T-helper 2 cell treated with Interferon-gamma antibody and Interleukin-4, amounts not matched to agents 100 ng/mL and 5 ng/mL, for 36 hours (primary cell): ENCODE measurements around the gene ANXA2. TPM values are rescaled to one million over a fixed set of nuclear protein-coding genes. Genes with fewer than 3 reads are reported as not detected.
"Not testable (repeated sequence)": the region's sequence is repeated elsewhere in the genome, so short reads cannot be mapped to it uniquely, and the experiment has no call there.

Experiments used
- intact Hi-C: fragments of 100-400 bp; cut with micrococcal nuclease; formaldehyde crosslinking; loops from one replicate; pipeline ENCODE4 v1.15.1; 2023
- total RNA-seq: library from RNA; stranded (reverse); gene quantifications from 2 replicates; pipeline ENCODE4 v1.2.3, GENCODE V29; 2022

ANXA2 gene
- total RNA-seq, 1 donor from 2014 or later: 510 TPM

DNA sequence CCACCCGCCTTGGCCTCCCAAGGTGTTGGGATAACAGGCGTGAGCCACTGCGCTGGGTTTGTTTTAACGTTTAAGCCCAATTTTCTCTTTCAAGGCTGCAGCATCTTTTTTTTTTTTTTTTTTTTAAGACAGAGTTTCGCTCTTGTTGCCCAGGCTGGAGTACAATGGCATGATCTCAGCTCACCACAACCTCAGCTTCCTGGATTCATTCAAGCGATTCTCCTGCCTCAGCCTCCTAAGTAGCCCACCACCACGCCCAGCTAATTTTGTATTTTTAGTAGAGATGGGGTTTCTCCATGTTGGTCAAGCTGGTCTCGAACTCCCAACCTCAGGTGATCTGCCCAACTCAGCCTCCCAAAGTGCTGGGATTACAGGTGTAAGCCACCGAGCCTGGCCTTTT is 12.6 kb upstream of the ANXA2 start:
- intact Hi-C loops: not testable (repeated sequence)

DNA sequence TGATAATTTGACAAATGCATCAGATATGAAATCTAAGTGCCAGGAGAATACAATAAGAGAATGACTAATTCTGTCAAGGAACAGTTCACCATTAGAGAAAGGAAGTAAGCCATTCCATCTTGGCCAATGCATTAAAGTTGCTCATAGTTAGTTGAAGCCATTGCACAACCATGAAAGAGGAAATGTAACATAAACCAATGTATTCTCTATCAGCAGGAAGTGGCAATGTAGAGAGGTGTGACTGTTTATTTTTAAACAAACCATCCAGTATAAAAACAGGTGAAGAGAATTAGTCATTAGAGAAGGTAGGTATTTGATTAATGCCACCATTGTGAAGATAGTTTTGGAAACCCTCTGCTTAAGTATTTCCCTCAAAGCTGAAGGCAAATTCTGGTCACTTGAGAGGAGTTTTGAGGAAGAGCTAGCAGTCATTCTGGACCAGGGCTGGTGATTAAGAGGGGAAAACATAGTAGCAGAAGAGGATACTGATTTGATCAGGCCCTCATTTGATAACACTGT is 10.7 kb upstream of the ANXA2 start:
- intact Hi-C loops: loop anchor here (1.0 kb wide), 2 partner anchors 9 to 19 kb away; no protein-coding TSS in a partner anchor

DNA sequence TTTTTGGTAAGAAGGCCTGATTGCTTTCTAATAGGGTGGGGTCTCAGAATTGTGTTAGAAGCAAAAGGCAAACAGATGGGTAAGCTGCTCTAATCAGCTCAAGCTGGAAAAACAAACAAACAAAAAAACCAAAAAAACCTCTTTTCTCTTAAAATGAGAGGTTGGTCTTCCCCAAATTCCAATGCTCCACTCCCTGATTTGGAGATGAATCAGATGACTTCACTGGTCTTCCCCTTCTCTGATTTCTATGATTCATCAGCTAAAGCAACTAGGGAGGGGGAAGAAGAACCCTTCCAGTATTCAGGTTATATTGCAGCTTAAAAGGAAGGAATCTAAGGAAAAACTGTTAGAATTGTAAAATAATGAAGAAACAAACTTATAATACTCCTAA is 9.6 kb upstream of the ANXA2 start:
- intact Hi-C loops: no loop called here

DNA sequence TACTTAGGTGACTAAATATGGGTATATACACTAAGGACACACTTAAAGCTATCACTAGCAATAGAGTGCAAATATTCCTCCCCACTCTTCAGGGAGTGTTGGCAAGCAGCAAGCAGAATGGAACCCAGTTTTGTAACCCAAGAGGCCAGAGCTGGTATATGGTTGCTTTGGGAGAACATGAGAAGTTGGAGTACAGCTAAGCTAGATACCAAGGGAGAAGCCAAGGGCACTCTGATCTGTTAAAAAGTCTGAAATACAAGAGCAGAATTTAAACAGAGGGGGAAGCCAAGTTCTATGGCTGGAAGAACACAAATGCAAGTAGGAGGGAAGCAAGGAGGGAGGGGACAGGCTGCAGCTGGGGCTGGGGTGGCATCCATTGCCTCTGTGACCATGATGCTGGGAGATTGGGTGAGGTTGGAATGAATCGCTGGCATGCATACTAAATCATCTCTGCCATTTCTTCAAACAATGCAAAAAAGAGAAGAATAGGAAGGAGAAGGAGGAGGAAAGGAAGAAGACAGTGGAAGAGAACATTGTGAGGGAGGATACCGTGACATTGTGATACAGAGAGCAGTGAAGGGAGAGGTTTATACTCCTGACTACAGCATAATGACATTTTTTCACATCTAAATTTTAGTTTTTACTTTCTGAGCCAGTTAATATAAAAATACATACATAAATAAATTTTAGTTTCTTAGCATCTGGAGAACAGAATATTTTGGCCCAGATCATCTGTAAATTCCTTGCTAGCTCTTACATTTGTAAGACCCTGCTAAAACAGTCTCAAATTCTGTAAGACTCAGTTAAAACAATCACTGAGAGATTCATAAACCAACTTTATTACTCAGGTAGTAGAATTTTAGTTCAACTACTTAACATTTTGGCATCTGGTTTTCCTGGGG is 9.0 kb upstream of the ANXA2 start:
- intact Hi-C loops: no loop called here

DNA sequence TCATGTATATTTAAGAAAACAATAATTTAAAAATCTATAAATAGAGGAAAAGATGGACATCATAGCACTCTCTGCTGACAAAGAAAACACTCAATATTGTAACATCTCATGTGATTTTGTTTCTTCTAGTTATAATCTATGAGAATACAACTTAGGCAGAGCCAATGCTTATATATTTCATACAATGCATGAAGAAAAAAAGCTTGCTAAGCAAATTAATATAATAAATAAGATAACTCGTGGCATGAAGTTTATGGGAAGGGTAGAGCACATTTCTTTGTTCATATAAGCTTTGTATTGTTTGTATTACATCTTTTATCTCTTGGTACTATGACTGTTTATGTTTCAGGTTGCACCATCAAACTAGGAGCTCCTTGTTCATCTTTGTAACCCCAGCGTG is 7.6 kb upstream of the ANXA2 start:
- intact Hi-C loops: no loop called here

DNA sequence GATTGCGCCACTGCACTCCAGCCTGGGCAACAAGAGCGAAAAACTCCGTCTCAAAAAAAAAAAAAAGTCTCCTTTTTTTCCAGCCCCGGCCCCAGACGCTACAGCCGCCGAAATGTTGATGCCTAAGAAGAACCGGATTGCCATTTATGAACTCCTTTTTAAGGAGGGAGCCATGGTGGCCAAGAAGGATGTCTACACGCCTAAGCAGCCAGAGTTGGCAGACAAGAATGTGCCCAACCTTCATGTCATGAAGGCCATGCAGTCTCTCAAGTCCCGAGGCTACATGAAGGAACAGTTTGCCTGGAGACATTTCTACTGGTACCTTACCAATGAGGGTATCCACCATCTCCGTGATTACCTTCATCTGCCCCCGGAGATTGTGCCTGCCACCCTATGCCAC is 6.6 kb upstream of the ANXA2 start:
- intact Hi-C loops: not testable (repeated sequence)

DNA sequence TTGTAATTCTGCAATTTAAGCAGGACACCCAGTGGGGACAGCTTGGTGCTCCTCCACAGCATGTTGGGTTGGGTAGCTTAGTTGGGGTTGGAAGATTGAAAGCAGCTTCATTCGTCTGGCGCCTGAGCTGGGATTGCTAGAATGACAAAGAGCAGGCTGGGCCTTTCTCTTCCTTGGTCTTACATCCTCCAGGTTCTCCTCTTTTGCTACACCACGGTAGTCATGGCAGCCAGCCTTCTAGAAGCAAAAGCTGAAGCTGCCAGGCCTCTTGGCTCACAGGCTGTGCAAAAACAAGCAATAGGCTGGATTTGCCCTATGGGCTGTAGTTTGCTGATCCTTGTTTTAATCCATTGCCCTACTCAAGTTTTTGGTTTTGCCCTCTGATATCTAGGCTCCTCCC is 3.2 kb upstream of the ANXA2 start:
- intact Hi-C loops: no loop called here

DNA sequence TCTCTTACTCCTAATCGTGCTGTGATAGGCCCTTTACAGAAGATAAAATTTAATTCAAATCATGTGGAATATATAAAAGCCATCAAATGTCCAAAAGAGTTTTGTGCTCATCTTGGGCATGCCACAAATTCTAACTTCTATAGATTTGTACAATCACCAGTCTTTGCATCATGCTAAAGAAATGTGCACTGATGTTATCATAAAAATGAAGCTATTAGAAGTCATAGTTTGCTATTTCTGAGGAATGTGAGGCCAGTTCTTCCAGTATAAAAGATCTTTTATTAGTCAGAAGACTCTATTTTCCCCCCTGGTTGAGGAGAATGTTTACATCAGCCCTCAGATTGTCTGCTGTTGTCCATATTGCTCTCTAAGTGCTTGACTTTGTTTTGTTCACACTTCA is 2.1 kb upstream of the ANXA2 start:
- intact Hi-C loops: loop anchor here (1.0 to 10.0 kb wide), 5 partner anchors 8 to 713 kb away; partner anchors contain the start of genes BNIP2 and FOXB1

DNA sequence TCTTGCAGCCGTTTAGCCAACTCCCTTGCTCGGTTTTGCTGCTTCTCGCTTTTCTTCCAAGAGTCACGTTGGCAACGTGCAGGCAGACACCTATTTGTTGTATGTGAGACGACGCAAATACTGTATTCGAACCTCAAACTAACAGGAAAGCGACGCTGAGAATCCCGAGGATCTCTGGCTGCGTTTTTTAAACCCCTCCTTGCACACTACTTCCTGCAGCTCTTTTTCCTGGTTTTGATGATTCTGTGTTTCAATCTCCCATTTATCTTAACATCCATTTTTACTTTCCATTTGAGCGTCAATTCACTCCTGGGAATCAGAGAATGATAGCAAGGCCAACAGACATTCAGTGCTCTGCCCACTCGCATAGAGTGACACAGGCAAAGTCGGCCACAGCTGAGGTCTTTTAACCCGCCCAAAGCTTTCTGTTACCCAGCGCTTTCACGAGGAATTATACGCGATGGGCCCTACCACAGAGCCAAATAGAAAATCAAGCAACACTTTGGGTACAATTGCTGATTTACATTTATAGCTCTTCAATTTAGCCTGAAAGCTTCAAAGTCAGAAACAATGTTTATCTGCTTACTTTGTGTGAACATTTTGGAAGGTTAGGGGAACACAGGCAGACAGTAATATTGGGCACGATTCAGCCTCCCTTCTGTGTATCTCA is 1.6 kb upstream of the ANXA2 start:
- intact Hi-C loops: loop anchor here (1.0 to 10.0 kb wide), 5 partner anchors 9 to 712 kb away; partner anchors contain the start of genes BNIP2 and FOXB1

DNA sequence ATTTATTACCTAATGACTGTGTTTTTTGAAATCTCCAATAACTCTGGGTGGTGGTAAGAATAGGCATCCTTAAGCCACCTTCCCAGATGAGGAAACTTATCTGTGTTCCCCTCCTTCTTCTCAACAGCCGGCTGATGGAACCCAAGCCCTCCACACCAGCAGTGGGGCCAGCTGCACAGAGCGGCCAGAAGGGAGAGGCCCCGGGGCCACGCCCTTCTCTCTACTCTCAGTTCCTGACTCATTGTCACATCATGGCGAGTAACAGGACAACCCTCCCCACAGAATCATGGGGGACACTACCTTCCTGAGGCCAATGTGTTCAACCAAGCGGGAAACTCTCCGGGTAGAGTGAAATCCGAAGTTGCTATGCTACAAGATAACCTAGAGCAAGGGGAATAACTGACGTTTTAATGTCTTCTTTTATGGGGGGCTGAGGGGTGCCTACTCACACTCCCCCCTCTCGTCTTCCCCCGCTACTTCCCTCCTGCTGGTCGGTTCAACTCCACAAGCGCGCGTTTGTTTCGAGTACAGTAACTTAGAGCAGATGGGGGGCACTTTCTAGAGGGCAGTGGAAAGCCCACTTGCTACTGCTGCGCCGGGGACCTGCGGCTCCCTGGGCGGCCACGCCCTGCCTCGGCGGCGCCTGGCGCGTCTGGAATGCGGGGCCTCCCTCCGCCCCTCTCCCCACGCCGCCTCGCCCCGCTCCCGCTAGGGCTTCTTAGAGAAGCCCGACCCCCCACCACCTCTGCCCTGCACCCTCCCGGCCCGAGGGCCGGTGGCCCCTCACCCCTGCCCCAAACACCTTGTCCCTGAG is 621 bp downstream of the ANXA2 start:
- intact Hi-C loops: loop anchor here (5.0 to 10.0 kb wide), 3 partner anchors 185 to 710 kb away; partner anchors contain the start of genes BNIP2 and FOXB1

DNA sequence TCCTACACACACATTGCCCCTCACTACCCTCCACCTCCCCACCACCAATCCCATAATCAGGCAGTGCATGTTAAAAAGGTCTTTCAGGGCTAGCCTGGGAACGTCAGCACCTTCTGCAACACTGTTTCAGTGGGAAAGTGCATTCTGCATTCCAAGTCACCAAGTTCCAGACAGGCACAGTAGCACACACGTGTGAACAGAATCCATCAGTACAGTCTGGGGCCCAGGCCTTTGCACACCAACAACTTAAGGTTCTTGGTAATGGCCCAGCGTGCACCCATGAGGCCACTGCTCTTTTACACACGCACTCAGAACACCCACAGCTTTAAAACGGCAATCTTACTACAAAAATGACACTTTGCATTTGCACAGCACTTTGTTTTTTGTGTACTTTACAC is 1.2 kb downstream of the ANXA2 start:
- intact Hi-C loops: loop anchor here (5.0 to 10.0 kb wide), 3 partner anchors 186 to 709 kb away; partner anchors contain the start of genes BNIP2 and FOXB1

DNA sequence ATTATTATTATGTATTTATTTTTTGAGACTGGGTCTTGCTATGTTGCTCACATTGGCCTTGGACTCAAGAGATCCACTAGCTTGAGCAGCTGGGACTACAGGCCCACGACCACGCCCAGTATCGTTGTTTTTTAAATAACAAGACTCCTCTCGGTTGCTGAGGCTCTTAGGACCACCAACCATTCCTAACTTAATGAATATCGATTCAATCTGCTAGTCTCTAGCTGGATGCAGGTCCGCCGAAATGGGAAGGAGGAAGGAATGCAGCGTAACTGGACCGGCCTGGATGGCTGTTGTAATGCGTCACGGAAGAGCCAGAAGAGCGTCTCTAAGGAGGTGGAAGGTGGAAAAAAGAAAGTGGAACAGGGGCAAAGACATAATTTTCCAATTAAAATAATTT is 1.7 kb downstream of the ANXA2 start:
- intact Hi-C loops: loop anchor here (5.0 to 10.0 kb wide), 3 partner anchors 186 to 709 kb away; partner anchors contain the start of genes BNIP2 and FOXB1

DNA sequence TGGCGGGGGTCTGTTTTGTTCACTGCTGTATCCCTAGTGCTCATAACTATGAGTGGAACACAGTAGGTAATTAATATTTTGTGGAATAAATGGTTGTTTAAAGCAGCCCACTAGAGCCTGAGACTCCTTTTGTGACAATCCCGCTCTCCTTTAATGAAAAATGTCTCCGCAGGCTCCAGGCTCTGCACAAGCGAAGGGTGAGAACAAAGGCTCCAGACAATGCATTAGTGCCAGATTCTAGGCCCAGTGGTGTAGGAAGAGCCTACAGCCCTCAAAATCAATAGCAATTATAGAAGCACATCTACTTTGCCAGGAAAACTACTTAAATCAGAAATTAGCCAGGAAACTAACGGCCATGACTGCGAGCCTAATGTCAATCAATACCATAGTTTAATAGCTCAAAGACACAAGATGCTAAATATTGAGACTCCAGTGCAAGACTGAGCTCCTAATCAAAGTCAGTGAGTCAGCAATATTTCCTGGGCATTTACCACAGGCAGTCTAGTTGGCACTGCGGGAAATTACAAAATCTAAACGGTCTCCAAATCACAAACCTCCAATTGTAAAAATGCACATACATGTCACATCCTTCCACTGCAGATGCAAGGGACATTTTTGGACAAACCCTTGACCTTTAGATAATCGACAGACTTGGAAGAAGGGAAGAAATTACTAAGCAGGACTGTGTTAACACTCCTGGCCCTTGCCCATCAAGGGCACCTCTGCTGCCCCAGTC is 2.3 kb downstream of the ANXA2 start:
- intact Hi-C loops: loop anchor here (5.0 to 10.0 kb wide), 3 partner anchors 187 to 708 kb away; partner anchors contain the start of genes BNIP2 and FOXB1

DNA sequence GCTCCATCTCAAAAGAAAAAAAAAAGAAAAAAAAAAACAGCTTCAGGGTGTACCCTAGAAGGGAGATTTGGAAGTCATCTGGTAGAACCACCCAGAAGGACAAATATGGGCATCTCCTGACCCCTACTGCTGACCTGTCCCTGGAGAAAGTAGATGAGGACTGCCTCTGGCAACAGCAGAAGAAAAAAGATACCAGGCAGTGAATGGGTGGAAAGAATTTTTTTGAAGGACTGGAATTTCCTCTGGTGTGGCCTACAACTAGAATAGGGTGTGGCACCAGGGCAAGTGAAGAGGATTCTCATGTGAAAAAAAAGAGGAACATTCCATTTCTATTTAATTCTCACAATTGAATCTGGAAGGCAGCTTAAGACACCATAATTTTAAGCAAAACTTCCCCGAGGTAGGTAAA is 3.1 kb downstream of the ANXA2 start:
- intact Hi-C loops: loop anchor here (5.0 to 10.0 kb wide), 3 partner anchors 188 to 707 kb away; partner anchors contain the start of genes BNIP2 and FOXB1

DNA sequence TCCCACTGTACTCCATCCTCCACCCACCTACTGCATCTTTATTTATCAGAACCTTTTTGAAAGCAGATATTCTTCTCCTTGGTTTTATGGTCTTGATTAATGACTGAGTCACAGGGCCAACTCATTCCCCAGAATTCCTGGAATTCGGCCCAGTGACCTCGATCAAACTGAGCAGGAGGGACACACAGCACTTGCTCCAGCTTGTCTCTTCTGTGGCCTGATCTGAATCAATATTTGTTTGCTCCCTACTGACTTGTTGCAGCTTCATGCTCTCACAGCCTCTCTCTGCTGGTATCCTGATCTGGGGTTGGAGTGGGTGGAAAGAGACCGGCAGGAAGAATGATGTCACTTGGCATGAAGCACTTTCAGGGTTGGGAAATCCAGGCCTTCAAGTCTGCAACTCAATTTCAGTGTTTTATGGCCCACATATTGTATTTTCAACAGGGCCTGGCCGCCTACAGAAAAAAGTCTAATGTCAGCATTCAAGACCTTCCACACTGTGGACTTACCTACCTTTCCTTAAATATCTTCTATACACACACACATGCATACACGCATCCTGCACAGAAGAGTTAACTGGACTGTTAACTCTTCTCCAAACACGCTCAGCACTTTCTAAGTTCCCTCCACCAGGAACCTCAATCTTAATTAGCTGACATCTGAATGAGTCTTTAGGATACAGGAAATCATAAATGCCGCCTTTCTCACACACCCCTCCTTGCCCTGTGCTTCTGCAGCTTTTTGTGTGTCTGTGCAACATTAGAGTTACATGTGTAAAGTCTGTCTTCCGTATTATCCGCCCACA is 4.6 kb downstream of the ANXA2 start:
- intact Hi-C loops: loop anchor here (10.0 kb wide), 1 partner anchor 388 kb away; the partner anchor contains the start of gene FOXB1

DNA sequence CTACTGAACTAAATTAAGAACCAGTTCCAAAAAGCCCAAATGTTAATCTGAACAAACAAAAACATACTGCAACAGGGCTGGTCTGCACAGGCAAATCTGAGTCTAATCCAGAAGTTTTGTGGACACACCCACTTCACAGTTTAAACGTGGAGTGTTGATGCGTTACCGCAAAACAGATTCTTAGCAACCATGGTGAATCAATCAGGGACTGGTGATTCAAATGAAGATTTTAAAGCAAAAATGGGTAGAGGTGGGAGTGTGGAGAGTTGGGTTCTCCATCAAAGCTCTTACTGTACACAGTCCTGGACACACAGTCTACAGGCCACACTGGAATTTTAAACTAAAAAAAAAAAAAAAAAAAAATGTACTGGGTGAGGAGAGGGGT is 5.2 kb downstream of the ANXA2 start:
- intact Hi-C loops: loop anchor here (10.0 kb wide), 1 partner anchor 388 kb away; the partner anchor contains the start of gene FOXB1

DNA sequence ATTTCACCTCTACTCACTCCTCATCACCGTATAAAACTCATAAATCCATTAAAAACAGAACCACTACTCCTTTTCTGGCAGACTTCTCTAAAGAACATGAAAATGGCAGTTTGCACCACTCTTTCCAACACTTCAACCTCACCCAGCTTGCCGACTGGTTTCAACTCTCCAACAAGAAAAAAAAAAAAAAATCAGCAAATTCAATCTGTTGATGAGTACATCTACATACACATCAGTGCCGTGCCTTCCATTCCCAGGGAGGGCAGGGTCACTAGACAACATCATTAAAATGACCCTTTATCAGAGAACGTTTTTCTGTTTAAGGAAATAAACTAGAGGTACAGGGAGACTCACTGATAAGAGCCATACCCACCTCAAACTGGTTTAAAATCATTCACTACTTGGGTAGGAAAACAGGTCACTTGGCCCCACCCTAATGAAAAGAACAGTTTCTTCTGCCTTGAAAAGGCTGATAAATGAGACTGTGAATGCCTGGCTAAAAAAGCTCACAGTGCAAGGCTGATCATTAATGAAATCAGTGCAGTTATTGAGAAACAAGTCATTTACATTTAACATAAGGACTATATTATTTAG is 6.0 kb downstream of the ANXA2 start:
- intact Hi-C loops: loop anchor here (10.0 kb wide), 1 partner anchor 387 kb away; the partner anchor contains the start of gene FOXB1

DNA sequence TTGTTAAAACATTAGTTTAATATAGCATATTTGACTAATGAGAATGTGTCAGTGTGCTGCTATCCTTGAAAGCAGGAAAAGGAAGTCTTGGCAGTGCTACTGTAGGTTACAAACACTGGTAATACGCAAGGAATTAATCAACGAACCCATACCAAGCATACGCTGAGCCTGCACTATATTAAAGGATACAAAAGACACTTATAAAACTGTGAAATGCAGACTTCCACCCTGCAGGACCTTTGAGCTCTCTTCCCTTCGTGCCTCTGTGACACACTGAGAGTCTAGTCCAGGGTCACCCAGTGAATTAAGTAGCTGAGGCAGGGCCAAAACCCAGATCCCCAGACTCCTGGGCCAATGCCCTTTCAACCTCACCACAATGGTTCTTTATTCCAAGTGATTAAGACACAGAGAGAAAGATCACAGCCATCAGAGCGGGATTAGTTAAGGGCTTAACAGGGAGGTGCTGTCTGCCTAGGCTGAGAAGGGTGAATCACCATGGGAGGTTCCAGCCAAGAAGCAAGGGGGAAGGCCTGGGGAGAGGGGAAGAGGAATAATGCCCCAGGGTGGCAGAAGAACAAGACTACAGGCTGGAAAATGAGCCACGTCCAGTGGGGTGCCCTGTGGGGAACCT is 6.8 kb downstream of the ANXA2 start:
- intact Hi-C loops: loop anchor here (10.0 kb wide), 1 partner anchor 386 kb away; the partner anchor contains the start of gene FOXB1
